Neuron (in vitro differentiated cells): Measurements from ENCODE around the gene WDR45B.
"Not testable (repeated sequence)": the region's sequence is repeated elsewhere in the genome, so short reads cannot be mapped to it uniquely, and the experiment has no call there.

Source experiments
- H2AFZ ChIP-seq: one replicate; pipeline ENCODE4 v1.6.1; 2013; ENCODE audit warnings: low read depth, mild to moderate bottlenecking, inconsistent platforms, low read length, moderate library complexity
- H3K27me3 ChIP-seq: one replicate; pipeline ENCODE4 v1.6.1; 2013; ENCODE audit warnings: low read length; ENCODE audit not compliant: insufficient read depth
- H3K36me3 ChIP-seq: one replicate; pipeline ENCODE4 v1.6.1; 2013; ENCODE audit warnings: low read length; ENCODE audit not compliant: insufficient read depth
- H3K4me1 ChIP-seq: one replicate; pipeline ENCODE4 v1.6.1; 2013; ENCODE audit warnings: low read length; ENCODE audit not compliant: insufficient read depth
- H3K4me3 ChIP-seq: 2 replicates; pipeline ENCODE4 v1.5.1; 2013; ENCODE audit warnings: mild to moderate bottlenecking, low read length, moderate library complexity
- H3K9me3 ChIP-seq: one replicate; pipeline ENCODE4 v1.6.1; 2013; ENCODE audit warnings: low read length

The WDR45B gene

GRCh38 chr17:82658796-82659452, 10.7 kb upstream of the WDR45B start:
- H3K4me3 ChIP-seq: no peak overlapping the region
- peaks cover 15% of the 10 kb centered on the region for H3K9me3 ChIP-seq
- no peaks in the 10 kb centered on the region for H3K4me1 ChIP-seq
- H2AFZ ChIP-seq: no peak overlapping the region
- peaks cover 10% of the 10 kb centered on the region for H3K36me3 ChIP-seq
- no peaks in the 10 kb centered on the region for H3K27me3 ChIP-seq

GRCh38 chr17:82658331-82658730, 10.1 kb upstream of the WDR45B start:
- H3K27me3 ChIP-seq: no peaks in the 10 kb centered on the region
- H3K9me3 ChIP-seq: peaks cover 15% of the 10 kb centered on the region
- H3K36me3 ChIP-seq: peaks cover 10% of the 10 kb centered on the region
- H3K4me1 ChIP-seq: no peaks in the 10 kb centered on the region
- no peak overlapping the region for H2AFZ ChIP-seq
- no peak overlapping the region for H3K4me3 ChIP-seq

GRCh38 chr17:82657926-82658325, 9.7 kb upstream of the WDR45B start:
- Histone ChIP-seq H3K27me3 (no peaks in the 10 kb centered on the region), H3K4me3 (no peak overlapping the region), H2AFZ (no peak overlapping the region)

GRCh38 chr17:82656266-82656665, 8.0 kb upstream of the WDR45B start:
- peaks cover 10% of the 10 kb centered on the region for H3K36me3 ChIP-seq
- no peak overlapping the region for H3K4me3 ChIP-seq
- H3K9me3 ChIP-seq: peaks cover 14% of the 10 kb centered on the region
- no peaks in the 10 kb centered on the region for H3K27me3 ChIP-seq
- no peak overlapping the region for H2AFZ ChIP-seq
- H3K4me1 ChIP-seq: no peaks in the 10 kb centered on the region

More at GRCh38 chr17:82657926-82658325, 9.7 kb upstream of the WDR45B start:
- Histone ChIP-seq H3K9me3 (peaks cover 15% of the 10 kb centered on the region), H3K36me3 (peaks cover 10% of the 10 kb centered on the region), H3K4me1 (no peaks in the 10 kb centered on the region)

DNA sequence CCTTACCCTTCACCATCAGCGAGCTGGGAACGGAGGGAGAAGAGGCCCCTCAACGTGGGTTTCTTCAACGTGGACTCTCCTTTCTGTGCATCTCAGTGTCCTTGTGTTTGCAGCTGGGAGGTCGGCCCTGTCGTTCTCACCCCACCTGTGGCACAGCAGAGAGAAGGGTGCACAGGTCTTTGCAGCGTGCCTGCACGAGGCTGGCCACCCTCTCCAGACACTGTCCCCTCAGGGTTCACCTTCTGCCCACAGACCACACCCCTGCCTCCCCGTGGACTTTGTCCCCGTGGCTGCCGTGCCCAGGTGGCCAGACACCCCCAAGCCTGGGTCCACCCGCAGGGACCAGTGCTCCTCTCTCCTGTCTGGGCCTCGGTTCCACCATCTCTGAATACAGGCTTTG, 7.3 kb upstream of the WDR45B start:
- H3K36me3 ChIP-seq: peaks cover 10% of the 10 kb centered on the region
- no peaks in the 10 kb centered on the region for H3K27me3 ChIP-seq
- no peak overlapping the region for H2AFZ ChIP-seq
- H3K4me3 ChIP-seq: no peak overlapping the region
- H3K4me1 ChIP-seq: no peaks in the 10 kb centered on the region
- peaks cover 12% of the 10 kb centered on the region for H3K9me3 ChIP-seq

GRCh38 chr17:82655038-82655479, 6.8 kb upstream of the WDR45B start:
- peaks cover 7% of the 10 kb centered on the region for H3K9me3 ChIP-seq
- H3K4me1 ChIP-seq: no peaks in the 10 kb centered on the region
- H3K4me3 ChIP-seq: no peak overlapping the region
- peaks cover 10% of the 10 kb centered on the region for H3K36me3 ChIP-seq
- no peaks in the 10 kb centered on the region for H3K27me3 ChIP-seq
- no peak overlapping the region for H2AFZ ChIP-seq

DNA sequence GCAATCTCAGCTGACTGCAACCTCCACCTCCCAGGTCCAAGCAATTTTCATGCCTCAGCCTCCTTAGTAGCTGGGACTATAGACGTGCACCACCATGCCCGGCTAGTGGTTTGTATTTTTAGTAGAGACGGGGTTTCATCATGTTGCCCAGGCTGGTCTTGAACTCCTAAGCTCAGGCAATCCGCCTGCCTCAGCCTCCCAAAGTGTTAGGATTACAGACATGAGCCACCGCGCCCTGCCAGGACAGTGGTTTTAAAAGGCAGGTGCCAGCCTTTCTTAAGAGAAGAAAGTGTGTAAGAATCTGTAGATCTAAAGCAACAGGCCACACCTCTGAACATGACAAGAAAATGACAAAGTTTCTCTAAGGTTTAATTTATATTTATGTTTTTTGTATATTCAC, 6.4 kb upstream of the WDR45B start:
- H3K4me1 ChIP-seq, H3K4me3 ChIP-seq, H3K36me3 ChIP-seq, H2AFZ ChIP-seq, H3K27me3 ChIP-seq, H3K9me3 ChIP-seq: not testable (repeated sequence)

DNA sequence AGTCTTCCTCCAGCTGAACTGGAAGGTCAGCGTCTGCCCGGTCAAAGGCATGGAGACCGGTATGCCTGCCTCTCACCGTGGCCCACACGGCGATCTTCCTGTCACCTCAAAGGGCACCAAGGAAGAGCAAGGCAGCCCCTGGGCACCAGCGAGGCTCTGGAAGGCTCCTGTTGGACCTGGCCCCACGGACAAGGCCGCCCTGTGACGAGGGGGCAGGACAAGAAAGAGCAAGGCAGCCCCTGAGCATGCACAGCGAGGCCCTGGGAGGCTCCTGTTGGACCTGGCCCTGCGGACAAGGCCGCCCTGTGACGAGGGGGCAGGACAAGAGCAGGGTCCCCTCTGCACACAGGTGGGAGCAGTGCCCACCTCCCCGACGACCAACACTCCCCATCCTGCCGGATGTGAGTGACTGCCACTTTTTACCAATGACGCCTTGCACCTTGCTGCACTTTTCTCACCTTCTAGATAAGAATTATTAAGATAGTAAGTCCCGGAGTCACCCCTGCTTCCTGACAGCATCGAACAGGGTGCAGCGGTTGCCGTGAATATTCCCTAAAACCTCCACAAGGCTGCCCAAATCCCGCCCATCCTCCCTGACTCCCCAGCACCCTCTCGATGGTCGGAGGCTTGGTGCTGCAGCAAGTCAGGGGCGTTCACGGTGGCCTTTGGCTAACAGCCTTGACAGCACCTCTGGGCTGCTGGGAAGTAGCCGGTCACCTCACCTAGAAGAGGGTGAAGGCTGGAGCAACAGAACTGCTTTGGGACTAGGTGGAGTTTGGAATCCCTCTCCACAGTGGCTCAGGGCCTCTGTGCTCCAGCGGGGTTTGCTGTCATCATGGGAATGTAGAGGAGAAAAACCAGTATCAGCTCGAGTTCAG, 5.6 kb upstream of the WDR45B start:
- no peak overlapping the region for H3K4me3 ChIP-seq
- peaks cover 2% of the 10 kb centered on the region for H3K4me1 ChIP-seq
- peaks cover 3% of the 10 kb centered on the region for H3K36me3 ChIP-seq
- H3K27me3 ChIP-seq: no peaks in the 10 kb centered on the region
- no peak overlapping the region for H2AFZ ChIP-seq
- no peaks in the 10 kb centered on the region for H3K9me3 ChIP-seq

- Histone ChIP-seq H3K9me3 (no peaks in the 10 kb centered on the region), H2AFZ (no peak overlapping the region), H3K4me1 (peaks cover 18% of the 10 kb centered on the region), H3K36me3 (no peaks in the 10 kb centered on the region), H3K27me3 (no peaks in the 10 kb centered on the region), H3K4me3 (no peak overlapping the region)
Observed at GRCh38 chr17:82650723-82651122, 2.5 kb upstream of the WDR45B start.

DNA sequence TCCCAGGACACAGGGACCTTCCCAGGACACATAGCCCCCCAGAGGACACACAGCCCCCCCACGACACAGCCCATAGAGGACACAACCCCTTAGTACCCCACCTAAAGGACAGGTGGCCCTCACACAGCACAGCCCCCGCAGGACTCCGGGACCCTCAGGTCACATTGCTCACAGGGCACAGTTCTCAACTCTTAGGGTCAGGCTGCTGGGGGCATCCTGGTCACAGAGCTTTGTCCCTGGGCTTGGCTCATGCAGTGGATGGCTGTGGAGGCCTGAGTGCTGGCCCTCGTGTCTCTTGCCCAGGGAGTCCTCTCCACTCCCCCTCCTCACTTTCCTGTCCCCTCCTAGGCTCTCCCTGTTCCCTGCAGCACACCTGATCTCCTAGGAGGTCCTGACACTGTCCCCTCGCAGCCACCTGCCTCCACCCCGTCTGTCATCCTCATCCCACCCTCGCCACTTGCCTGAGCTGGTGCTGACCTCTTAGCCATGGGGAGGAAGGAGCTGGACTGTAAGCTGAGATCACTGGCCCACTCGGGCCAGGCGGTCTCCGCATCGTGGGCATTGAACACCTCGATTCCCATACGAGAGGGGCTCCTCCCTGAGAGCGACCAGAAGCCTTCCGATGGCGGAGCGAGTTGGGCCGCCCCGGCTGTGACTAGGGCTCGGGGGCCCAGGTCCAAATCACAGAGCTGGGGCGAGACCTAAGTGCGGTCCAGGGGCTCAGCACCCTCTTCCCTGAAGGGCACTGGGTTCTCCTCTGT, 1.4 kb upstream of the WDR45B start:
- no peaks in the 10 kb centered on the region for H3K9me3 ChIP-seq
- H3K27me3 ChIP-seq: no peaks in the 10 kb centered on the region
- H3K36me3 ChIP-seq: peaks cover under 1% of the 10 kb centered on the region
- H2AFZ ChIP-seq: no peak overlapping the region
- no peak overlapping the region for H3K4me3 ChIP-seq
- H3K4me1 ChIP-seq: peaks cover 18% of the 10 kb centered on the region

- Histone ChIP-seq H3K27me3 (no peaks in the 10 kb centered on the region), H3K36me3 (peaks cover 9% of the 10 kb centered on the region), H3K4me3 (peak overlapping the region; percentile 50), H3K4me1 (peaks cover 18% of the 10 kb centered on the region), H2AFZ (no peak overlapping the region), H3K9me3 (no peaks in the 10 kb centered on the region)
Observed at GRCh38 chr17:82648742-82649331, 593 bp upstream of the WDR45B start.

DNA sequence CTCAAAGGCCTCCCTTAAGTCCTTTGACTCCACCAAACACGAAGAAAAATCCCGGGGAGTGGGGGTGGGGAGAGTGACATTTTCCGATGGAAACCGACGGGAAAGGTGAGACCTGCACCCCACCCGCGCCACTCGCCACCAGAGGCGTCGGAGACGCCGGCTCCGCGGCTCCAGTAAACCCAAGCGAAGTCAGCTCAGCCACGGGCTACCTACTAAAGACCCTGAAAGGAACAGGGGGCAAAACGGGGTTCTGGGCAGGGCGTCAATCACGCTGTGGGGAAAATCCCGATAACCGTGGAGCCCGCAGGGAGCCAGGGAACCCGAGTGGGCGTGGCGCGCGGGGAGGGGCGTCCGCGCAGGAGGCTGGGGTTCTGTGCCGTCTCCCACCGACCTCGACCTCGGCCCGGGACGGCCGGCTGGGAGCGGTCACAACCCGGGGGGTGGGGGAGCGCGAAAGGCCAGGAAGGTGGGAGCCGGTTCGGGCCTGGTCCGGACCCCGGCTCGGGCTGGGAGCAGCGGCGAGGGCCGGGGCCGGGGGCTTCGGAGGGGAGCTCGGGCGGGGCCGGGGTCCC, 565 bp downstream of the WDR45B start:
- H3K4me3 ChIP-seq: peak overlapping the region; percentile 88
- no peaks in the 10 kb centered on the region for H3K27me3 ChIP-seq
- H3K4me1 ChIP-seq: peaks cover 18% of the 10 kb centered on the region
- H3K36me3 ChIP-seq: peaks cover 19% of the 10 kb centered on the region
- H3K9me3 ChIP-seq: no peaks in the 10 kb centered on the region
- H2AFZ ChIP-seq: peak overlapping the region; percentile 62
